Spleen (tissue), 7 donors: ENCODE measurements around the gene C2CD2L.

Experiments used
- CTCF ChIP-seq, 11 experiments: fragments of 200-600 bp in 7 of 11; fragments of 450-650 bp in 4 of 11; sonication (generic) in 4 of 11; IDR thresholded peaks in 8 of 11; conservative IDR thresholded peaks in 3 of 11; 1 replicate in 7 of 11; 2 replicates in 4 of 11; pipeline versions ENCODE4 v1.4.0 to v1.8.0; 2016 to 2021; ENCODE audit warnings: antibody characterized with exemption in 11 of 11, inconsistent platforms in 4 of 11, mild to moderate bottlenecking in 1 of 11
- POLR2A ChIP-seq, 3 donors: fragments of 450-650 bp; IDR thresholded peaks; one replicate each; pipeline ENCODE4 v1.5.1; 2017; ENCODE audit warnings: antibody characterized with exemption in 3 of 3, mild to moderate bottlenecking in 1 of 3
- donor health status: DM: no; HTN: no; CAD: no; lungs with moderate emphysema.
- donor health status: DM: no; HTN: no; CAD: no.
- donor health status: DM: no; HTN: no; CAD: no.

GRCh38 chr11:119078675-119079420, 28.3 kb upstream of the C2CD2L start:
- no peak for TF ChIP-seq CTCF (IDR thresholded peaks at IDR 0.05 in 8 of 11, conservative IDR thresholded peaks at IDR 0.05 in 3 of 11)
- TF ChIP-seq POLR2A (IDR thresholded peaks at IDR 0.05): no peak
